MM.1S (cell line): ENCODE measurements around the gene ZBTB6.

ENCODE experiments used
- DNase-seq: peaks from one replicate; pipeline ENCODE4 v3.0.0-alpha.2; 2015
- H2AFZ ChIP-seq: fragments of 300-600 bp; sonication (generic); 2 replicates; pipeline ENCODE4 v1.6.0; 2016; ENCODE audit warnings: antibody characterized with exemption, low read length
- H3F3A ChIP-seq: fragments of 300-600 bp; sonication (generic); 2 replicates; pipeline ENCODE4 v1.6.1; 2016; ENCODE audit warnings: mild to moderate bottlenecking, antibody characterized with exemption, low read length, moderate library complexity, mixed read lengths; ENCODE audit not compliant: insufficient read depth
- H3K27ac ChIP-seq: fragments of 300-600 bp; sonication (generic); 2 replicates; pipeline ENCODE4 v1.5.1; 2016; ENCODE audit warnings: mild to moderate bottlenecking, low read length
- H3K27me3 ChIP-seq: fragments of 300-600 bp; sonication (generic); replicated peaks from 2 replicates; pipeline ENCODE4 v1.6.0; 2016; ENCODE audit warnings: low read length; ENCODE audit not compliant: insufficient read depth
- H3K36me3 ChIP-seq: fragments of 300-600 bp; sonication (generic); replicated peaks from 2 replicates; pipeline ENCODE4 v1.6.1; 2016; ENCODE audit warnings: mild to moderate bottlenecking, low read length, mixed read lengths; ENCODE audit not compliant: insufficient read depth
- H3K4me1 ChIP-seq: fragments of 300-600 bp; sonication (generic); 2 replicates; pipeline ENCODE4 v1.6.1; 2016; ENCODE audit warnings: low read length, mixed read lengths
- H3K4me2 ChIP-seq: fragments of 300-600 bp; sonication (generic); 2 replicates; pipeline ENCODE4 v1.6.0; 2016; ENCODE audit warnings: low read depth, low read length
- H3K4me3 ChIP-seq: fragments of 300-600 bp; sonication (generic); 2 replicates; pipeline ENCODE4 v1.5.1; 2016; ENCODE audit warnings: low read length, mixed read lengths
- H3K79me2 ChIP-seq: fragments of 300-600 bp; sonication (generic); 2 replicates; pipeline ENCODE4 v1.6.1; 2016; ENCODE audit warnings: mixed run types, low read length, mixed read lengths
- H3K9ac ChIP-seq: fragments of 300-600 bp; sonication (generic); 2 replicates; pipeline ENCODE4 v1.6.1; 2016; ENCODE audit warnings: low read length, mixed read lengths
- H3K9me2 ChIP-seq: fragments of 300-600 bp; sonication (generic); replicated peaks from 2 replicates; pipeline ENCODE4 v1.6.1; 2016; ENCODE audit warnings: mild to moderate bottlenecking, low read length, mixed read lengths; ENCODE audit not compliant: insufficient read depth
- H3K9me3 ChIP-seq: fragments of 300-600 bp; sonication (generic); replicated peaks from 2 replicates; pipeline ENCODE4 v1.6.1; 2016; ENCODE audit warnings: mild to moderate bottlenecking, low read length, mixed read lengths; ENCODE audit not compliant: insufficient read depth
- H4K20me1 ChIP-seq: fragments of 300-600 bp; sonication (generic); 2 replicates; pipeline ENCODE4 v1.6.1; 2016; ENCODE audit warnings: mild to moderate bottlenecking, low read length, moderate library complexity, mixed read lengths; ENCODE audit not compliant: insufficient read depth
- EZH2 ChIP-seq: fragments of 300-600 bp; sonication (generic); optimal IDR thresholded peaks from 2 replicates; pipeline ENCODE3; 2017; ENCODE audit warnings: low read depth, mild to moderate bottlenecking, antibody characterized with exemption, low read length, mixed read lengths
- EZH2phosphoT487 ChIP-seq: fragments of 300-600 bp; sonication (generic); IDR thresholded peaks from 2 replicates; pipeline ENCODE4 v1.6.1; 2018; ENCODE audit warnings: antibody characterized with exemption, low read length
- TF ChIP-seq, protein P1 (sequence below): fragments of 300-600 bp; sonication (generic); IDR thresholded peaks from 2 replicates; pipeline ENCODE4 v1.5.1; 2016; ENCODE audit warnings: antibody characterized with exemption, low read length, mixed read lengths

Gene ZBTB6

DNA sequence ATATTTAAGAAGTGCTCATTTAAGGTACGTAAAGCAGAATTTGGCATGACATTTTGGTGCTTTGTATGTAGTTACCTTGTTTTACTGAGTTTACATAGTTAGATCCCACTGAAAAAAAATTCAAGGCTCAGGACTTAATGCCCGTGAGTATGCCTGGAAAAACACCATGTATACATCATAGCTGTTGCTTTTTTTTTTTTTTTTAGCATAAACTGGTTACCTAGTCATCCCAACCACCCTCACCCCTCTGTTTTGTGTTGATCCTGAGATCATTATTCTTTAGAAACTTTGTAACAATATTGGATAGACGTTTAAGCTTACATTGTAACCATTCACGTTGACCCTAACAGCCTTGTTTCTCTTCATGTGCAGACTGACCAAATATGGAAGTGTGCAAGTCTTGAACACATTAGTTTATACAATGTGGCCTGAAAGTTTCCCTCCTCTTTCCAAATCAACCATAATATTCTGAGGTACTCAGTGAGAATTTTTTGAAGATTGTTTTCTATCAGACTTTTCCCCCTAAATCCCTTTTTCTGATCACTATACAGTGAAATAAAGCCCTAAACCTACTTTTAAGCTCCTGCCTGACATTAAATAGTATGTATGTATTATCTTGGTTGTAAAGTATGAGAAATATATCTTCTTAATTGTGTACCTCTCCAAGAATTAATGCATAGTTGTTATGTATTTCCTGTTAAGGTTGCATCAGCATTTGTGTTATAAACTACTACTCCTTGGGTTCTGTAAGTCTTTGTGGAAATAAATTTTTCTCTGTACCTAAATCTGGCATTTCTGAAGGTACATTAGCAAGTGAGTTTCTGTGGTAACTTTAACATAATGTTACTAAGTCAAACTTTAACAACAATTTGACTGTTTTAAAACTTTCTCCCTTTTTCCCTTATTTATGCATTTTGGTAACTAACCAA, 32.1 kb upstream of the ZBTB6 start:
- H3K27ac ChIP-seq: no peak overlapping the region
- no peak overlapping the region for H3K4me2 ChIP-seq
- H3K9me3 ChIP-seq: no peaks in the 10 kb centered on the region
- no peaks in the 10 kb centered on the region; the same call in 1 of the 2 replicates for H4K20me1 ChIP-seq
- TF ChIP-seq, protein P1, sequence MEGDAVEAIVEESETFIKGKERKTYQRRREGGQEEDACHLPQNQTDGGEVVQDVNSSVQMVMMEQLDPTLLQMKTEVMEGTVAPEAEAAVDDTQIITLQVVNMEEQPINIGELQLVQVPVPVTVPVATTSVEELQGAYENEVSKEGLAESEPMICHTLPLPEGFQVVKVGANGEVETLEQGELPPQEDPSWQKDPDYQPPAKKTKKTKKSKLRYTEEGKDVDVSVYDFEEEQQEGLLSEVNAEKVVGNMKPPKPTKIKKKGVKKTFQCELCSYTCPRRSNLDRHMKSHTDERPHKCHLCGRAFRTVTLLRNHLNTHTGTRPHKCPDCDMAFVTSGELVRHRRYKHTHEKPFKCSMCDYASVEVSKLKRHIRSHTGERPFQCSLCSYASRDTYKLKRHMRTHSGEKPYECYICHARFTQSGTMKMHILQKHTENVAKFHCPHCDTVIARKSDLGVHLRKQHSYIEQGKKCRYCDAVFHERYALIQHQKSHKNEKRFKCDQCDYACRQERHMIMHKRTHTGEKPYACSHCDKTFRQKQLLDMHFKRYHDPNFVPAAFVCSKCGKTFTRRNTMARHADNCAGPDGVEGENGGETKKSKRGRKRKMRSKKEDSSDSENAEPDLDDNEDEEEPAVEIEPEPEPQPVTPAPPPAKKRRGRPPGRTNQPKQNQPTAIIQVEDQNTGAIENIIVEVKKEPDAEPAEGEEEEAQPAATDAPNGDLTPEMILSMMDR: no peak
- TF ChIP-seq EZH2: no peak
- no peak for TF ChIP-seq EZH2phosphoT487
- H2AFZ ChIP-seq: no peak overlapping the region
- no peak overlapping the region for H3K9ac ChIP-seq
- H3K27me3 ChIP-seq: no peaks in the 10 kb centered on the region
- H3K4me3 ChIP-seq: no peak overlapping the region
- DNase-seq: no peak
- H3F3A ChIP-seq: peaks cover 3% of the 10 kb centered on the region; the same call in 1 of the 2 replicates
- peaks cover 85% of the 10 kb centered on the region for H3K79me2 ChIP-seq
- no peaks in the 10 kb centered on the region for H3K9me2 ChIP-seq
- H3K4me1 ChIP-seq: peaks cover 8% of the 10 kb centered on the region; the same call in 1 of the 2 replicates
- no peaks in the 10 kb centered on the region for H3K36me3 ChIP-seq

DNA sequence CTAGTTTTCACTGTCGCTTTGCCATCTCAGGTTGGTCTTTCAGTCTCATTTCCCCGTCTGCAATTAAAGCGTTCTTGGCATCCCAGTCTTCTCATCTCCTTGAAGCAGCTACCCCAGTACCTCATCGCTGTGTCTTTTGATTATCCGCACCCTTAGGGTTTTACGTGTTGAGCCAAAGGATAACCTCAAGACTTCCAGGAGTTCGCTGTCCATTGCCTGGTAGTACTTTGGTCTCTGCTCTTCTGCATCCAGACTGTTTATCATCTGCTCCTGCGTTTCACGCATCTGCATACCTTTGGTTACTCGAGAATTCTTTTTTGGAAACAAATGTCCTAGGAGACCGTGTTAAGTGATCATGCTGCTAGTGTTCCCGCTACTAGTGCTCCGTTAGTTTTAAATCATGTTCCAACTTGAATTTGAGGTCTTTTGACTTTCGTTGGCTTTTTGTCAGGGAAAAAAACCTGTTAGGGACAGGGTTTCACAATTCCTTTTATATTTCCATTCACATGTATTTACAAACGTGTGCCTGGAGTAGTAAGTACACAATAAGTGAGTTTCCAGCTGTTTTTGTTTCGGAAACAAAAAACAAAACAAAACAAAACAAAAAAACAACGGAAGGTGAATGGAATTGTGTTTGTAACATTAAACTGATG, 28.6 kb upstream of the ZBTB6 start:
- peak overlapping the region; percentile 60 for H2AFZ ChIP-seq
- no peaks in the 10 kb centered on the region for H3K9me3 ChIP-seq
- no peaks in the 10 kb centered on the region for H3K9me2 ChIP-seq
- H3F3A ChIP-seq: peaks cover 8% of the 10 kb centered on the region; the same call in 1 of the 2 replicates
- no peaks in the 10 kb centered on the region for H3K27me3 ChIP-seq
- peak overlapping the region; percentile 20; the same call in 1 of the 2 replicates for H3K27ac ChIP-seq
- H3K4me3 ChIP-seq: peak overlapping the region; percentile 94
- no peaks in the 10 kb centered on the region for H4K20me1 ChIP-seq
- H3K4me1 ChIP-seq: peaks cover 12% of the 10 kb centered on the region; the same call in 1 of the 2 replicates
- peaks cover 56% of the 10 kb centered on the region for H3K79me2 ChIP-seq
- H3K36me3 ChIP-seq: no peaks in the 10 kb centered on the region
- peak overlapping the region; percentile 70 for H3K9ac ChIP-seq
- TF ChIP-seq EZH2: no peak
- H3K4me2 ChIP-seq: peak overlapping the region; percentile 71
- peak; percentile 14 for DNase-seq

DNA sequence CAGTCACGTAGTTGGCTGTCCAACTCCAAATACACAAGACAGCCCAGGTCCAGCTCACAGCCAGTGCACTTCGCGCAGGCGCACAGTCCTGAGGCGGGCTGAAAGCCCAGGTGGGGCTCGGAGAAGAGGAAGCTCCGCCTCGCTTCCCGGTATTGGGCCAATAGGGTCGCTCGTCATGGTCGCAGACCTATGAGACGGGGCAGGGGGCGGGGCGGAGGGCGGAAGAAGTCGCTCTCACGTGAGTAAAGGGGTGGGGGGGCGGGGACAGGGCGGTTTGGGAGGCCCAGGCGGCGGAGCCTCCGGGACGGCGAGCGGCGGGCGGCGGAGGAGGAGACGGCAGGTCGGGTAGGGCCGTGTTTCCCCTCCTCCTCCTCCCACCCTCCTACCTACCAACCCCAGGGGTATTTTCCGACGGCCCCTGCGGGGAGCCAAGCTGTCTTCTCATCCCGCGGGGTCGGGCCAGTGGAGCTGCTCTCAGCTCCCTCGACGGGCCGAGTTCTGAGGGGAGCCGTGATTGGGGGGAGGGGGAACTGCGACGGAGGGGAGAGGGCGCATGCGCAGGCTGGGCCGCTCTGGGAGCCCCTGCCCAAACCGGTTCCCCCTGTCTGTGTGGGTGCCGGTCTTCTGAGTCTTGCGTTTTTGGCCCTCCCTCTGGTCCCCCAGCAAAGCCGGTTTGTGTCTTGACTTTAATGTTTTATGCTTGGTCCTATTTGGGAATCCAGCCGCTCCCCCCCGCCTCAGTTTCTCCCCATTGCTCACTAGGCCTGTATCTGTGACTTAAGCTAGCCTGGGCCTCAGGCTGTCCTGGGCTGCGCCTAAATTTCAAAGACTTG, 27.8 kb upstream of the ZBTB6 start, which contains the start of gene RABGAP1:
RABGAP1 (plus strand) TSS at position 272 of the 833 bp plus-strand sequence. CDS start 16,040 bp downstream, outside the sequence.
- TF ChIP-seq, protein P1: no peak
- TF ChIP-seq EZH2phosphoT487: no peak
- TF ChIP-seq EZH2: no peak
- peak within 1 kb of the TSS; percentile 90 for H3K4me2 ChIP-seq
- H3K36me3 ChIP-seq: no peaks in the 10 kb centered on the region
- peak within 1 kb of the TSS; percentile 94 for H3K4me3 ChIP-seq
- peaks cover 12% of the 10 kb centered on the region; the same call in 1 of the 2 replicates for H3K4me1 ChIP-seq
- H3K9me3 ChIP-seq: no peaks in the 10 kb centered on the region
- H4K20me1 ChIP-seq: no peaks in the 10 kb centered on the region
- peak; percentile 99 for DNase-seq
- no peaks in the 10 kb centered on the region for H3K27me3 ChIP-seq
- H3K9ac ChIP-seq: peak within 1 kb of the TSS; percentile 70
- H2AFZ ChIP-seq: peak within 1 kb of the TSS; percentile 90
- H3K79me2 ChIP-seq: peaks cover 54% of the 10 kb centered on the region
- H3F3A ChIP-seq: peaks cover 8% of the 10 kb centered on the region; the same call in 1 of the 2 replicates
- H3K27ac ChIP-seq: peak within 1 kb of the TSS; percentile 39; the same call in 1 of the 2 replicates
- no peaks in the 10 kb centered on the region for H3K9me2 ChIP-seq
